ENCODE results near the gene RIPPLY1. TPM values are rescaled to one million over a fixed set of nuclear protein-coding genes. Genes with fewer than 3 reads are reported as not detected.
"Not testable (repeated sequence)": the region's sequence is repeated elsewhere in the genome, so short reads cannot be mapped to it uniquely, and the experiment has no call there.

The RIPPLY1 gene
- total and polyA plus RNA-seq, 9 donors, result 0.20 to 0.45 TPM; not detected in 7

DNA sequence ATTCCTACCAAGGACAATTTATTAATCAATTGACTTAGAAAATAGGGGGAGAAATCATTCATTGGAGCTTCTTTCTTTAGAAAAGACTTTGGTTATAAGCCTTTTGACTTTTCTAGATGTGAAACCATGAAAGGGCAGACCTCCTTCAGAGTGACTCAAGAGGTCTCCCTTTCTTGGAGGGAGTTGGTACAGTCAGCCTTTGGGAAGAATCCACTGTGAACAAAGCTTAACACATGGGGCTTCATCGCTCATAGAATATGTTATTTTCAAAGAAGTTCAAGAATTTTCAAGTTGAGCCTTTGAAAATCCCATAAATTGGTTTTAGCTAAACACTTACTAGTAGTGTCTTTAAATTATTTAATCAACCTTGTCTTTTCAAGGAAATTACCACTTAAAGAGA is 28.0 kb downstream of the RIPPLY1 start:
- 72 to 86% (median 80%) methylated on average over 1 of the region's 1 CpG for WGBS, 3 donors
- no peak for TF ChIP-seq EP300 (IDR thresholded peaks at IDR 0.05)
- TF ChIP-seq POLR2A (IDR thresholded peaks at IDR 0.05), result no peak
- TF ChIP-seq, protein P1, sequence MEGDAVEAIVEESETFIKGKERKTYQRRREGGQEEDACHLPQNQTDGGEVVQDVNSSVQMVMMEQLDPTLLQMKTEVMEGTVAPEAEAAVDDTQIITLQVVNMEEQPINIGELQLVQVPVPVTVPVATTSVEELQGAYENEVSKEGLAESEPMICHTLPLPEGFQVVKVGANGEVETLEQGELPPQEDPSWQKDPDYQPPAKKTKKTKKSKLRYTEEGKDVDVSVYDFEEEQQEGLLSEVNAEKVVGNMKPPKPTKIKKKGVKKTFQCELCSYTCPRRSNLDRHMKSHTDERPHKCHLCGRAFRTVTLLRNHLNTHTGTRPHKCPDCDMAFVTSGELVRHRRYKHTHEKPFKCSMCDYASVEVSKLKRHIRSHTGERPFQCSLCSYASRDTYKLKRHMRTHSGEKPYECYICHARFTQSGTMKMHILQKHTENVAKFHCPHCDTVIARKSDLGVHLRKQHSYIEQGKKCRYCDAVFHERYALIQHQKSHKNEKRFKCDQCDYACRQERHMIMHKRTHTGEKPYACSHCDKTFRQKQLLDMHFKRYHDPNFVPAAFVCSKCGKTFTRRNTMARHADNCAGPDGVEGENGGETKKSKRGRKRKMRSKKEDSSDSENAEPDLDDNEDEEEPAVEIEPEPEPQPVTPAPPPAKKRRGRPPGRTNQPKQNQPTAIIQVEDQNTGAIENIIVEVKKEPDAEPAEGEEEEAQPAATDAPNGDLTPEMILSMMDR (IDR thresholded peaks at IDR 0.05), result no peak
- DNase-seq, result no peak
- H3K4me1 ChIP-seq (ENCODE audit: insufficient read depth), result no peaks in the 10 kb centered on the region
- no peaks in the 10 kb centered on the region for H3K36me3 ChIP-seq
- no peak overlapping the region for H3K4me3 ChIP-seq
- intact Hi-C loops (cut with DNase I), result no loop called here
- no peaks in the 10 kb centered on the region for H3K9me3 ChIP-seq
- H3K27ac ChIP-seq, result no peak overlapping the region
- no peaks in the 10 kb centered on the region for H3K27me3 ChIP-seq

DNA sequence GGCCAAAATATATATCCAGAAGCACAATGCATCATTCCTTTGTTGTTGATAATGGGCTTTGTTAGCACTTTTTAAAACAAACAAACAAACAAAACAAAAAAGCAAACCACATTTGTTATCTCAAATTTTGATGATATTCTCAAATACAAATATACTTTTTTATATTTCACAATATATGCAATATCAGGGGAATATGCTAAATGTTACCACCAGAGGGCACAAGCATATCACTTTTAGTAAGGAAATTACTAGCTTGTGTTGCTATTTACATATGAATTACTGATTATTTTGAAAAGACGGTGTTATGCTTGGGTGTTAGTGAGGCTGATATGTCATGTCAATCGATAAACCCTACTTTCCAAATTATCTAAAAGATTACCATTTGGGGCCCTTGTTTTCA is 29.1 kb downstream of the RIPPLY1 start:
- intact Hi-C loops (cut with DNase I), result loop anchor here in 1 of 4 donors (5.0 kb wide), 1 partner anchor 1398 kb away; no protein-coding TSS in a partner anchor
- no peak overlapping the region for H3K27ac ChIP-seq
- TF ChIP-seq, protein P1 (IDR thresholded peaks at IDR 0.05), result peak in 2 of 3 donors; percentile 25 to 36
- no peak for TF ChIP-seq EP300 (IDR thresholded peaks at IDR 0.05)
- no peak for TF ChIP-seq POLR2A (IDR thresholded peaks at IDR 0.05)
- no peaks in the 10 kb centered on the region for H3K9me3 ChIP-seq
- H3K36me3 ChIP-seq, result no peaks in the 10 kb centered on the region
- H3K4me3 ChIP-seq, result no peak overlapping the region
- WGBS, 3 donors, result 46 to 57% (median 54%) methylated on average over 2 of the region's 2 CpGs
- H3K4me1 ChIP-seq (ENCODE audit: insufficient read depth), result no peaks in the 10 kb centered on the region
- H3K27me3 ChIP-seq, result no peaks in the 10 kb centered on the region
- DNase-seq, result no peak

DNA sequence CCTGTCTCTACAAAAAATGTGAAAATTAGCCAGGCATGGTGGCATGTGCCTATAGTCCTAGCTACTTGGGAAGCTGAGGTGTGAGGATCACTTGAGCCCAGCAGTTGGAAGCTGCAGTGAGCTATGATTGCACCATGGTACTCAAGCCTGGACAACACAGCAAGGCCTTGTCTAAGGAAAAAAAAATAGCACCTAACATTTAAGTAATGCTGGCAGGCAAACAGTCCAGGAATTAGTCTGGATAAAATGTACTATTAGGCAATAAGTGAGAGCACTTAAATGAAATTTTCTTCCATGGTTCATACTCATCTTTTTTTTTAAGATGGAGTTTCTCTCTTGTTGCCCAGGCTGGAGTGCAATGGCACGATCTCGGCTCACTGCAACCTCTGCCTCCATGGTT is 30.3 kb downstream of the RIPPLY1 start:
- DNase-seq; H3K36me3 ChIP-seq; H3K4me1 ChIP-seq (ENCODE audit: insufficient read depth); H3K27ac ChIP-seq; H3K4me3 ChIP-seq; H3K27me3 ChIP-seq; H3K9me3 ChIP-seq: not testable (repeated sequence)
- intact Hi-C loops (cut with DNase I), result loop anchor here in 1 of 4 donors (5.0 kb wide), 1 partner anchor 1400 kb away; no protein-coding TSS in a partner anchor
- 87 to 97% (median 91%) methylated on average over 2 of the region's 2 CpGs for WGBS, 3 donors

DNA sequence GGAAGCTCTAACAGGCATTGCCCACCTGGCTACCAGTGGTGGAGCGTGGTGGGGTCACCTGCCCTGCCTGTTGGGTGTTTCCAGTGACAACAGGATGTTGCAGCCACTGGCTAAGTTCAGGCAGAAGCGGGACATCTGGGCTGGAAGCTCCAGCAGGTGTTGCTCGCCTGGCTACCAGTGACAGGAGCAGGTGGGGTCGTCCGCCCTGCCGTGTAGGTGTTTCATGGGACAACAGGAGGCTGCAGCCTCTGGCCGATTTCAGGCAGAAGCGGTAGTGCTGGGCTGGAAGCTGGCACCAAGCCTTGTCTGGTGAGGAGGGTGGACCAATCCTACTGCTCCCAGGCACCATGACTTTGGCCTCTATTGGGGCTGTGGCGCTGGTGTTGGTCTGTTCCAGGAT is 39.4 kb downstream of the RIPPLY1 start:
- Histone ChIP-seq H3K4me1 (ENCODE audit: insufficient read depth) (no peaks in the 10 kb centered on the region), H3K27me3 (no peaks in the 10 kb centered on the region), H3K36me3 (no peaks in the 10 kb centered on the region), H3K27ac (no peak overlapping the region), H3K9me3 (no peaks in the 10 kb centered on the region), H3K4me3 (no peak overlapping the region)
- TF ChIP-seq, protein P1 (IDR thresholded peaks at IDR 0.05), result no peak
- no peak for TF ChIP-seq POLR2A (IDR thresholded peaks at IDR 0.05)
- TF ChIP-seq EP300 (IDR thresholded peaks at IDR 0.05), result no peak
- WGBS, 3 donors, result 73 to 86% (median 74%) methylated on average over 9 of the region's 9 CpGs
- no peak for DNase-seq
- intact Hi-C loops (cut with DNase I), result no loop called here

DNA sequence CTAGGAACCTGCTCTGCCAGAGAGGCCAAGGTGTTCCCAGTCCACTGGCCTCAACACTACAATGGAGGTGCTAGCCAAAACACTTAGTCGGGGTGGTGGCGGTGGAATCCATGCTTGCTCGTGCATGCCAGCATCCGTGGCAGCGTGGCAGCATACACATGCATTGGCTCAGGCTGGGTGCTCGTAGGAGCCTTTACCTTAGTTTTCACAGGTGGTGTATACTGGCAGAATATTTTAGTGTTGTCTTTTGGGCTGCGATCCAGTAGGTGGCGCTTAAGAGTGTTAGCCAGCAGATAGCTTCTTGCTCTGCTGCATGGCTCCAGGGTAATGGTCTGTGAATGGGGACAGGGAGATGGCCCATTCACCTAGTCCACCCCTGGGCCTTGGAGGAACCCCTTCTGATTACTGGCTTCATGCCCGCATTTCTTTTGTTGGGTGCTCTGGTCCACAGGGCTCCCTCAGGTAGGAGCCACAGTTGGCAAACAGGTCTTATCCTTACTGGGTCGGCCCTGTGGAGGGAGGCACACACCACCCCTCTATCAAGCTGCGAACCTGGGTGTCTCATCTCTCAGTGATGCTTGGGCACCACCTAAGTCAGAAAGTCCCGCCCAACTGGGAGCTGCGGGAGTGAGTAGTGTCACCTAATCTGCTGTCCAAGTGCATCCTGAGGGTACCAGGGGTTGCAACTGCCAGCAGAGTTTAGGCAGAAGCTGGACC is 40.0 kb downstream of the RIPPLY1 start:
- H3K4me3 ChIP-seq, result no peak overlapping the region
- 43 to 47% (median 44%) methylated on average over 13 of the region's 13 CpGs for WGBS, 3 donors
- no peaks in the 10 kb centered on the region for H3K9me3 ChIP-seq
- intact Hi-C loops (cut with DNase I), result no loop called here
- TF ChIP-seq POLR2A (IDR thresholded peaks at IDR 0.05) (no peak), EP300 (IDR thresholded peaks at IDR 0.05) (no peak)
- TF ChIP-seq, protein P1 (IDR thresholded peaks at IDR 0.05), result no peak
- H3K27me3 ChIP-seq, result no peaks in the 10 kb centered on the region
- no peaks in the 10 kb centered on the region for H3K36me3 ChIP-seq
- no peaks in the 10 kb centered on the region for H3K4me1 ChIP-seq (ENCODE audit: insufficient read depth)
- no peak overlapping the region for H3K27ac ChIP-seq
- no peak for DNase-seq

All from ovary (tissue), 9 donors.